Stimulated activated CD4-positive, alpha-beta T cell treated with anti-CD3 and anti-CD28 coated beads, Interleukin-4, amount 100 ng/mL, for 4 hours (primary cell): ENCODE data around the gene ABITRAM.
"Not testable (repeated sequence)": the region's sequence is repeated elsewhere in the genome, so short reads cannot be mapped to it uniquely, and the experiment has no call there.

Experiments
- DNase-seq, 2 experiments: peaks; one replicate each; pipeline ENCODE4 v3.0.0-alpha.2; 2020

ABITRAM gene, protein sequence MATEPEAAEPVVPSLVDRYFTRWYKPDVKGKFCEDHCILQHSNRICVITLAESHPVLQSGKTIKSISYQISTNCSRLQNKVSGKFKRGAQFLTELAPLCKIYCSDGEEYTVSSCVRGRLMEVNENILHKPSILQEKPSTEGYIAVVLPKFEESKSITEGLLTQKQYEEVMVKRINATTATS

DNA sequence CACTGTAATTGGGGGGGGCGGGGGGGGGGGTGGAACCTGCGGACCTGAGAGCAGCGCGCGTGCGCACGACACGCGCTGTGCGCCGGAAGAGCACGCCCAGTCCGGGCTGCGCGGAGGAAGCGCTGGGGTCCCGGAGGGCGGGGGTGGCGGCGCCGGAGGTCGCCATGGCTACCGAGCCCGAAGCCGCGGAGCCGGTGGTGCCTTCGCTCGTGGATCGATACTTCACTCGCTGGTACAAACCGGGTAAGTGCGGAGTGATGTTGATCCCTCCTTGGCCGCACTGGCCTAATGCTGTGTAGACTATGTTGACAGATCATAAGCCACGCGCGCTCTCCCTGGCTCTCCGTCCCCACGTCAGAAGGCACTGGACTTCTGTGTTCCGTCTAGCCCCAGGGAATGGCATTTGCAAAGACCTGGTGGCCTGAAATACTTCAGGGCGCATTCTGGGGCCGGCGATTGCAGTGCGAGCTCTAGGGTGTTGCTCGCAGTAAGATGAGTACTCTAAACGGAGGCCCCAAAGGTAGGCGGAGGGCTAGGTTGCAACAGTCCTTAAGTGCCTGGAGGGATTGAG, at the start of gene ABITRAM:
Gene ABITRAM (plus strand): TSS at position 78 of the 571 bp plus-strand sequence. CDS start 87 bp downstream, at position 165.
- DNase-seq, result peak; percentile 74

DNA sequence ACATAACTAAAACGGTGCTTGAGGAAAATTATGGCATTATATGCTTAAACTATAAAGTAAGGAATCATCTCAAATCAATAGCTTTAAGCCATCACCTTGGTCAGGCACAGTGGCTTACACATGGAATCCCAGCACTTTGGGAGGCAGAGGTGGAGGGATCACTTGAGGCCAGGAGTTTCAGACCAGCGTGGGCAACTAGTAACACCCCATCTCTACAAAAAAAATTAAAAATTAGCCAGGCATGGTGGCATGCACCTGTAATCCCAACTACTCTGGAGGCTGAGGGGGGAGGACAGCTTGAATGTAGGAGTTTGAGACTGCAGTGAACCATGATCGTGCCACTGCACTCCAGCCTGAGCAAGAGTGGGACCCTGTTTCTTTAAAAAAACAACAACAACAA, 49.5 kb upstream of the ABITRAM start:
- DNase-seq, result no peak

DNA sequence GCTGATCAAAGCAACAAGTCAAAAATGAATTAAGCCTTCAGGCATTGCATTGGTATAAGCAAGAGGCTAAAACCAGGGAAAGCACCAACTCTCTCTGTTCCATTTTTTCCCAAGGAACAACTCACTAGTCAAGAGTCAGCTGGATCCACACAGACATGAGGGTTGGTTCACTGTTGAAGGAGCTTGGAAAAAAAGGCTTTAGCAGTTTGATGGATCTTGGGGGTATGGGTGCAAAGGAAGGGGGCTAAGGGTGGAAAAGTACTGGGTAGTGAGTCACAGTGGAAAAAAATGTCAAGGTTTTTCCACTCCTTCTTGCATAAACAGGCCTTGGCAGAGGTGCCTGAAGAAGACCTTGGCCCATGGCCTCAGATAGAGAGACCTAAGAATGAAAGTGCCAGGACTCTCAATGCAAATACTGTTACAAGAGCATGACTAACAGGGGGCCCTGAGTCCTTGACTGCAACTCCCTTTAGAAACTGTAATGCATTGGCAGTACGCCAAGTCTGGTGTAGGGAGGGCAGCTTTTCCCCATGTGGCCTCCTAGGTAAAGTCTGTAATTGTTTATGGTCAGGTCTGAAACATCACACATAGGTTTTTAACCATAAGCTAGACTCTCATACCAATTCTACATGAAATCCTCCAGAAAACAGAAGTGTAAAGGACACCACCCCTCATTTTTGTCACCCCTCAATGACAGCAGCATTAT, 48.4 kb upstream of the ABITRAM start:
- DNase-seq, result peak; percentile 16 to 41

DNA sequence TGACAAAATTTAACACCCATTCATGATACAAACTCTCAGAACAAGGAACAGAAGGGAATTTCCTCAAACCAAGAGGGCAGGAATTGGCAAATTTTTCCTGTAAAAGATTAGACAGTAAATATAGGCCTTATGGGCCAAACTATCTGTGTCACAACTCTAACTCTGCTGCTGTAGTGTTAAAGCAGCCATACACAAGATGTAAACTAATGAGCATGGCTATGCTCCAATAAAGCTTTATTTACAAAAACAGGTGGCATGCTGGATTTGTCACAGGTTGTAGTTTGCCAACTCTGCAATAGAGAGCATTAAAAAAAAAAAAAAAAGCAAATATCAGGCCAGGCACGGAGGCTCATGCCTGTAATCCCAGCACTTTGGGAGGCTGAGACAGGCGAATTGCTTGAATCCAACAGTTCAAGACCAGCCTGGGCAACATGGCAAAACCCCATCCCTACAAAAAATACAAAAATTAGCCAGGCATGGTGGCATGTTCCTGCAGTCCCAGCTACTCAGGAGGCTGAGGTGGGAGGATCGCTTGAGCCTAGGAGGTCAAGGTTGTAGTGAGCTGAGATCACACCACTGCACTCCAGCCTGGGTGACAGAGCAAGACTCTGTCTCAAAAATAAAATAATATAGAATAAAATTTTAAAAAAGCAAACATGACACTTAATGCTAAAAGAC, 47.5 kb upstream of the ABITRAM start:
- DNase-seq, result not testable (repeated sequence)

DNA sequence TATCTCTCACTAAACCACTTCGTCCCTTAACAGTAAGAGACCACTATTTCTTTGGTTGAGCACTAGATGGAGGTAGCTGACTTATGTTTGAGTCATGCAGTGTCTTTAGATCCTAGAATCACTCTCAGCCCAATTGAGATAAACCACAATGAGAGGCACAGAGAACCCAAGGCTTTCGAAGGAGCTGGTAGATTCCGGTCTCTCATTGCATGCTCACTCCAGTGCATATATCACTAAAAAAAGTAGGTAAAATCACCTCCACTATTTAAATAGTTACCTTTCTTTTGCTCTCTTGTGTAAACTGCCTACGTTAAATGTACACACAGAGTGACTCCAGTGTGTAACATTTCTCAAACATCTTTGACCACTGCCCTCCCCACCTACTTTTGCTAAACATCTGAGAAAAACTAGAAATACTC, 44.5 kb upstream of the ABITRAM start:
- DNase-seq, result no peak

DNA sequence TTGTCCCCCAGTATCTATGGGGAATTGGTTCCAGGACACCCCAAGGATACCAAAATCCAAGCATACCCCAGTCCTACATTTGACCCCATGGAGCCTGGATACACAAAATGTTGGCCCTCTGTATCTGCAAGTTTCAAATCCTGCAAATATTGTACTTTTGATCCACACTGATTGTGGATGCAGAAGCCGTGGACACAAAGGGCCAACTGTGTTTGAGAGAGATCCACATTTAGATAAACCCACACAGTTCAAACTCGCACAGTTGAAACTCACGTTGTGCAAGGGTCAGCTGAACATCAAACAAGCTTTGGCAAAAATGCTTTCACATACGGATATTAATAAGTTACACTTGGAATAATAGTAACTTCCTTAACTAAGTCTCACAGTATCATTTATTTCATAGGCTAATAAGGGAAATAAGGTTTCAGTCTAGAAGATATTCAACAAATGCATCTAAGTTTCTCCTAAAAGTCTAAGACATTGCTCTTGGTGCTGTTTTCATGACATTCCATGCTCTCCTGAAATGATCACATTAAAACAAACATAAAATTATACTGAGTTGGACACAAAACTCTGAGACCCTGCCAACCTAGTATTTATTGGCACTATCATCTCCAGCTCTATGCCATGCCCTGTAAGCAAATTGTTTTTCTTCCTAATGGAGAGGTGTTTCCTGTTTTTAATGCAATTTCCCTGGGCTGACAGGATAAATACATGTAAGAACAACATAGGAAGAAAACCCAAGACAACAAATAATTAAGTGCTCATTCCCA, 39.8 kb upstream of the ABITRAM start:
- DNase-seq, result no peak

DNA sequence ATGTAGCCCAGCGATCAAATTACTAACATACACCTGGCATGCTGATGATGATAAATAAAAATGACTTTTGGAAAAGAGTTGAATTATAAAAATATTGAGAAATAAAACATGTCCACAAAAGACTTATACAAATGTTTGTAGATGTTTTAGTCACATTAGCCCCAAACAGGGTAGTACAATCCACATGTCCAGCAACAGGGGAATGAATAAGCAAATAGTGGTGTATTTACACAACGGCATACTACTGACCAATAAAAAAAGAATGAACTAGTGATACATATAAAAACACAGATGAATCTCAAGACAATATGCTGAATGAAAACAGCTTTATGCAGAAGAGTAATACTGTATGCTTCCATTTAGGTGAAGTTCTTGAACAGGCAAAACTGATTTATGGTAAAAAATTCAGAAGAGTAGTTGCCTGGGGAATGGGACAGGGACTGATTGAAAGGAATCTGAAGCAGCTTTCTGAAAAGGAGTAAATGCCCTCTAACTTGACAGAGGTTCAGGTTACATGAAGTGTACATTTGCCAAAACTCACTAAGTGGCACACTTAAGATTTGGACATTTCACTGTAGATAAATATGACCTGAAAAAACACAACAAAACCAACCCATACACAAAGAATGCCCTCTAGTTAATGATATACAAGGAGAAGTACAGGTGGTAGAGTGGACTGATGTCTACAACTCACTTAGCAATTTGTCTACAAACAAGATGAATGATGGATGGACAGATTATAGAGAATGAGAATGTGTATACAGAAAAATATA, 36.7 kb upstream of the ABITRAM start:
- DNase-seq, result no peak

DNA sequence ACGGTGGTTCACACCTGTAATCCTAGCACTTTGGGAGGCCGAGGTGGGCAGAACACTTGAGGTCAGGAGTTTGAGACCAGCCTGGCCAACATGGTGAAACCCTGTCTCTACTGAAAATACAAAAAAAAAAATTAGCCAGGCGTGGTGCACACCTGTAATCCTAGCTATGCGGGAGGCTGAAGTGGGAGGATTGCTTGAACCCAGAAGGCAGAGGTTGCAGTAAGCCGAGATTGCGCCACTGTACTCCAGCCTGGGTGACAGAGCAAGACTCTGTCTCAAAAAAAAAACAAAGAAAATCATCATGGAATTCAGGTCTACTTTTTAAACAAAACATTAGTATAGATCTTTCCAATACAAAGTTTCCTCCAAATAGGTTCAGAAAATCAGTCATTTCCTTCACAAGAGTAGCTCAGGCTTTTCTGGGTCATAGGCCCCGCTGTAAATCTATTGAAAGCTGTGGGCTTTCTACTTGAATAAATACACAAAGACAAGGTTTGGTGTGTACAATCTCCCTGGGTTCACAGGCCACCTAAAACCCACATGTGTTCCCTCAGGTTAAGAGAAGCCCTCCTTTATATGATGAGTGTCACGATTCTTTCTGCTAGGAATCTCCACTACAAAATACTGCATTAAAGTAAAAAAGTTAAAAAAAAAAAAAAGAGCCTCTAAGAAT, 35.0 kb upstream of the ABITRAM start:
- not testable (repeated sequence) for DNase-seq

DNA sequence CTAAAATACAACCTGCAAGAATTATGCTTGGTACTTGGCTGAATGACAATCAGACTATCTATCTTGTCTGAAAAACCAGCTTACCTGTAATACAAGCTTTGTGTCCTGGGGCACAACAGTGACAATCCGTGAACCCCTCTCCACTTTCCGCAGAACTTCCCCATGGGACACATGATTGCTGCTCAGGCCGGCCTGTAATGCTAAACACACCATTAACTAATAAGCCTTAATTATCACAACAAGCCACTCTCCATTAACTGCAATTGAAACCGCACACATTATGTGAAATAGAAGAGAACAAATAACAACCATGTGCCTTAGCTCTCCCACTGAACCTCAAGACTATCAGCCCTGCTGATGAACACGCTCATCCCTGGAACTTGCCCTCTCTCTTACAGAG, 34.0 kb upstream of the ABITRAM start:
- no peak for DNase-seq

DNA sequence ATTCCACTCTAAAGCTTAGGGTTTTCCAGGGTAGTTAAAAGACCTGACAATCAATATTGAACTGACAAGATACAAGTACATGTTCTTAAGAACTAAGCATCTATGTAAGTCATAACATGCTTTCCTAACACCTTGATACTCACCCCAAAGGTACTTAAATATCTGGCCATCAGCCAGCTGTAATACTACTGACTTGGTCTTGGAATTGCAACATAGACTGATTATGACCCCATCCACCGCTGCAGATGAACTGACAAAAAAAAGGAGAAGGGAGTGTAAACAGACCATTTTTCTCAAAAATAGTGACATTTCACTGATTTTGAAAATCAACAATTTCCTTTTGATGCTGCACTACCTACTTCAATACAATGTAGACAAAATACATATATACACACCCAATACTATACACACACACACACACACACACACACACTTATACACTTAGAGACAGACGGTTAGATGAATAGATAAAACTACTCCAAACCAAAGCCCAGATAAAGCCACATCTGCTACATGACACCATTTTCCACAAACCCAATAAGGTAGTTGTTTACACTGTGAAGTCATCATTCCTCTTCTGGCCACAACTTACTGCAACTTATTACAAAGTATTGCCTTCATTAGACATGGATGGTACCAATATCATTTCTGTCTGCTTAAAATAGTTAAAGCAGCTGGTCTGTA, 30.6 kb upstream of the ABITRAM start:
- no peak for DNase-seq

DNA sequence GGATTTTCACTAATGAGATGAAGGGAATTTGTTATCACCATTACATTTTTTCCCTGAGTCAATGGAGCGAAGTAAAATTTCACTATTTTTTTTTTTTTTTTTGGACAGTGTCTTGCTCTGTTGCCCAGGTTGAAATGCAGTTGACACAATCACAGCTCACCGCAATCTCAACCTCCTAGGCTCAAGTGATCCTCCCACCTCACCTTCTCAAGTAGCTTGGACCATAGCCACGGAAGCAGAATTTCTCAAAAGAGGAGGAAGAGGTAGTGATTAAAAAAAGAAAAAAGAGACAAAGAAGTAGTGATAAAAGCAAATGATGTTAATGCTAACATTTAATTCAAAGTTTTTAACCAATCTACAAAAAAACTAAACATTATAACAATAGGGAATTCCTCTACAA, 30.0 kb upstream of the ABITRAM start:
- DNase-seq, result no peak

DNA sequence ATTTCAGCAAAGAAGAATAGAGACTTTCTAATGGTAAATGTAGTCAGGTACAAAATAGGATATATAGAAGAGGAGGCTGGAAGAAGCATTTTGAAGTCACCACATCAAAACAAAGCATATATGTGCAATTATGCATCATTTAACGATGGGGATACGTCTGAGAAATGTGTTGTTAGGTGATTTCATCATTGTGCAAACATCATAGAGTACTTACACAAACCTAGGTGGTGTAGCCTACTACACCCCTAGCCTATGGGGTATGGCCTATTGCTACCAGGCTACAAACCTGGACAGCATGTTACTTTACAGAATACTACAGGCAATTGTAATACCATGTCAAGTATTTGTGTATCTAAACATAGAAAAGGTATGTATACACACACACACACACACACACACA, 28.7 kb upstream of the ABITRAM start:
- DNase-seq, result no peak

DNA sequence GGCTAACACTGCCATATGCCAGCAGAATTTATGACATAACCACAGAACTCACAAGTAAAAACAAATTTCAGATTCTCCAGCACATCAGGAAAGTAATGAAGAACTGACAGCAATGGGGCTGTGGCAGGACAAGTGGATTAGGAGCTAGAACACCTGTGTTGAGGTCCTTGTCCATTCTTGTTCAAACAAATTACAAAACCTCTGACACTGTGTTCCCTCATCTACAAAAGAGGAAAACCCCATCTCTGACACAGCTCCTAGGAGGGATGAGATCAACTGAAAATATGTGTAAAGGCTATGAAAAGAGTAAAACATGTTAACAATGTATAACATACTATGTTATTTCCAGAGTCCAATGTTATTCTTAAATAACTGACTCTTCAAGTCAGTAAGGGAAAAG, 23.8 kb upstream of the ABITRAM start:
- no peak for DNase-seq

DNA sequence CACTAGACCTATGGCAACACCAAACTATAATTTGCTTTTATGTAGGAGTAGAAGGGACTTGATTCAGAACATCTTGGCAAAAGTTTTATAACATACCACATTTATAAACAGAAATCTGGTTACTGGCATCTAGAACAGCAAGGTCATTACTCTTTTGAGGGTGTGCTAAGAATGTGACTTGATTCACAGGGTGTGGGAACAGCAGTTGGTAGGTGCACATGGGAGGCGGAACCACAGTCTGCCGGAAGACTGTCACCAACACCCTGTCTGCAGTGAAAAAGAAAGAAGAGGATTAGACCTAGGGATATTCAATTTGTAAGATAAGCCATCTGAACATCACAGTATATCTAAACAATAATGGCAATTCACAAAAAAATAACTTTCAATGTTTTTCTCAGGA, 23.3 kb upstream of the ABITRAM start:
- no peak for DNase-seq

DNA sequence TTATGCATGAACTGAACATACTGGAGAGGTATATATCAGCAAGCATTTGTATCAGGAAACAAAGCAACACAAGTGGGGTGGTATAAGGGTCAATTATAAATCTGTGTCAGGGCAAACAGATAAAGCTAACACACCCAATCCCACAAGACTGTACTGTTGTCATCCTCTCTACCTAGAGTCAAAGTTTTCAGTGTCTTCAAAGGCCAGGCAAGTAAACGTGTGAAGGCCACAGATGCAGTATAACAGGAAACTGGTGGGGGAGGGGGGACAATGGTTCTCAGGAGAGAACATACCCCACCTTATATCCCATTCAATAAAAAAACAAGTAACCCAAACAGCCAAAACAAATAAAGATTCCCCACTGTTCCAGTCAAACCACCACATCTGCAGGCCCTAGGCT, 22.4 kb upstream of the ABITRAM start:
- no peak for DNase-seq

DNA sequence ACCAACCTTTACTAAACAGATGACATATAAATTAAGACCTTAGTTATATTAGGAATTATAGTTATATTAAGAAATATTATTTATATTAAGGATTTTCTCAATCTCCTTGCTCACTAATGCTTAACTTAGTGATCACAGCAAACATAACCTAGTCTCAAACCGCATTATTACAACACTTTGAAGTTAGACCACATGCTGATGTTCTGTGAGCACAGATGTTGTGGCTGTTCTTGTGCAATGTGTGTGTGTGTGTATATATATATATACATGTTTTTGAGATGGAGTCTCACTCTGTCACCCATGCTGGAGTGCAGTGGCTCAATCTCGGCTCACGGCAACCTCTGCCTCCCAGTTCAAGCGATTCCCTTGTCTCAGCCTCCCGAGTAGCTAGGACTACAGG, 20.8 kb upstream of the ABITRAM start:
- DNase-seq, result no peak

DNA sequence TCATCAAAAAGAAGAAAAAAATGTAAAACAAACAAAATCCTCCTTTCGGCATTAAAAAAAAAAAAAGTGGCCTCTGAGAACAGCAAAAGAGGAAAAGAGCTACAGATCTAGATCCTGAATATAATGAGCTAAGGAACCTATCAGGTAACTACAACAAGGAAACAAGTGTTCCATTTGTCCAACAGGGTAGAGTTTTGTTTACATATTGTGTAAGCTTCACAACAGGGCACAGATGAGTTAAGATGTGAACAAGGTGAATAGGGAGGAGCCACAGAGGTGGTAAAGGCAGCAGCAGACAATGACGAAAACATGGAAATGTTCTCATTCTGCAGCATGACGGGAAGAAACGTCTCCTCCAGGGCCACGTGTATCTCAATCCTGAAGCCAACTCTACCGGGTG, 14.7 kb upstream of the ABITRAM start:
- no peak for DNase-seq

DNA sequence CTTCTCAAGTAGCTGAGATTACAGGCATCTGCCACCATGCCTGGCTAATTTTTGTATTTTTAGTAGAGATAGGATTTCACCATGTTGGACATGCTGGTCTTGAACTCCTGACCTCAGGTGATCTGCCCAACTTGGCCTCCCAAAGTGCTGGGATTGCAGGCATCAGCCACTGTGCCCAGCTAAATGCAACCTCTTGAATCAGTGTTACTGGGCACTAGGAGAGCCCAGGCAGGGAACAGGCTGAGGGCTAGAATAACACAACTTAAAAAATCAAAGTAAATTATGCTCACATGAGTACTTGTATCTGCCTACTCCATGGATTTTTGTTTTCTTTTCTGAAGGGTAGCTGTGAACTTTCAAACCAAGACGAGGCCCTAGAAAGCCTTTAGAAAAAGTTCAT, 13.8 kb upstream of the ABITRAM start:
- not testable (repeated sequence) for DNase-seq

DNA sequence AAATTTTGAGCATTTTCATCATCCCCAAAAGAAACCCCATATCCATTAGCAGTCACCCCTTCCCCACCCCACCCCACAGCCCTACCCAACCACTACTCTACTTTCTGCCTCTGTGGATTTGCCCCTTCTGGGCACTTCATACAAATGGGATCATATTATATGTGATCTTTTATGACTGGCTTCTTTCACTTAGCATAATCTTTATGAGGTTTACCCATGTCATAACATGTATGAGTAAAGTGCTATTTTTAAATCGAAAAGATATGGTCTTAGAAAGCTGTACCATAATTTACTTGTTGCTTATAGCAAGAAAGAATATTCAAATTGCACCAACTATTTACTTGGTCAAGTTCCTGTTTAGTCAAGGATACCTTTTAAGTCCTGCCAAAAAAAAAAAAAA, 13.0 kb upstream of the ABITRAM start:
- DNase-seq, result no peak

DNA sequence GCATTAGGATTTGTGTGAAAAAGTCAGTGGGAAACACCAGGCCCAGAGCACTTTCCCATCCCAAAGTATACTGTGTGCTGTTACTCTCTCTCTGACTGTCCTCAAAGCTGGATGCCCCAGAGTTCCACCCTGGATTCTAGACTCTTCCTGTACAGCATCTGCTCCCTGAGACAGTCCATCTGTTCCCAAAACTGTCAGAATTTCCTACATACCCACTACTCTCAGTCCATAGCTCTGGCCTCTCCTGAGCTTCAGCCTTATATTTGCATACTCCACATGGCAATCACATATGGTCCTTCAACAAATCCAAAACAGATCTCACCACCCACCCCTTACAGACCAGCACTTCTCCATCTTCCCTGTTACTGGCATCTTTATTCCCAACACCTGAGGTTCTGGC, 9.7 kb upstream of the ABITRAM start:
- DNase-seq, result no peak

DNA sequence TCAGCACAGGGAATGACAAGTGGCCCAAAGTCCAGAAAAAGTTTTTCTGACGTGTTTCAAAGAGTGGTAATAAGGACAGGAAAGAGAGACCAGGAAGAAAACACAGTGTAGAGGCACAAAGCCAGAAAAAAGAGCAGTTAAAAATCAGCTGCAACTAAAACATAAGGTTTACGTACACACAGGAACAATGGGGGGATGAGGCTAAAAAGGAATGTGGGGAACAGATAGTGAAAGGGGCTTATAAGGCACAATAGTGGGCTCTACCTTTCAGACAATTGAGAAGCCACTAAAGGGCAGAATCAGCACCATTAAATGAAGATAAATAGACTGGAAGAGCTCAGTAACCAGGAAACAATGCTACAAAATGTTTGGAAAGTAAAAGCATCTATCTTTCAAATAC, 5.8 kb upstream of the ABITRAM start:
- no peak for DNase-seq
